ENCODE results near the gene KRT79.

Gene KRT79

DNA sequence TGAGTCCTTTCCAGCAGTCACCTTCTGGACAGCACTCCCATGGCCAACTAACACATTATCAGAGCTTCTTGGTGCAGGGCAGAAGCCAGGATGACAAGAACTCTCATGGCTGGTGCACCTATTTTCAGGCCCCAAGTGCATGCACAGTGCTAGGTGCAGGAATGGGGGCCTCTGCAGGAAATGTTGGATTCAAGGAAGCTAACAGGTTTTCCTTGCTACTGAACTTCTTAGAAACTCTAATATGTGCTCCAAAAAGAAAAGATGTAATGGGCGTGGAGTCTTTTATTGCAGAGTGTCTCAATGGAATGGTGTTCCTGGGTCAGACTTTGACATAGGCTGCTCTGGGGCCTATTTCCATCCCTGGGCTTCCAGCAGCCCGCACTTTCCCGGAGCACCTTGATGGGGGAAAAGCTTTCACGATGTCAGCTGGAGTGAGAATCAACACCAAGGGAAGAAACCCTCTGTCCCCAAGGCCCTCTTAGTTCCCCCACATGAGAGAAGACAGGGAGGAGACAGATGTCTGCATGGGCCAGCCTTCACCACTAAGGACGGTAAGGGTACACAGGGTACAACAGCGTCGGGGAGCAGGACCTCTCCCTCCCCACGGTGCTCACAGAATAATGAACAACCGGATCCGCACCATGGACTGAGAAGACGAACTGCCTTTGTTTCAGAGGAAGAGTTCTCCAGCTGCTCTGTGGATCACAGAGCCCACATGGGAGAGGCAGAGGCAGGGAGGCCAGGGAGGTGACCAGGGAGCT, 45.1 kb downstream of the KRT79 start:
- Histone ChIP-seq H3K27me3 (ENCODE audit: control insufficient read depth, insufficient read depth, low read length, poor library complexity, severe bottlenecking) (no peaks in the 10 kb centered on the region), H3K9me3 (ENCODE audit: control insufficient read depth, low read length) (no peaks in the 10 kb centered on the region), H3K27ac (ENCODE audit: insufficient read depth, low read depth, low read length, poor library complexity, severe bottlenecking) (no peak overlapping the region), H3K4me3 (ENCODE audit: insufficient read depth, low read depth, low read length) (no peak overlapping the region), H3K36me3 (ENCODE audit: control insufficient read depth, insufficient read depth, low read length) (no peaks in the 10 kb centered on the region), H3K4me1 (ENCODE audit: control insufficient read depth, insufficient read depth, low read length) (no peaks in the 10 kb centered on the region)
- WGBS, 2 experiments: 94% methylated on average over 11 of the region's 11 CpGs

DNA sequence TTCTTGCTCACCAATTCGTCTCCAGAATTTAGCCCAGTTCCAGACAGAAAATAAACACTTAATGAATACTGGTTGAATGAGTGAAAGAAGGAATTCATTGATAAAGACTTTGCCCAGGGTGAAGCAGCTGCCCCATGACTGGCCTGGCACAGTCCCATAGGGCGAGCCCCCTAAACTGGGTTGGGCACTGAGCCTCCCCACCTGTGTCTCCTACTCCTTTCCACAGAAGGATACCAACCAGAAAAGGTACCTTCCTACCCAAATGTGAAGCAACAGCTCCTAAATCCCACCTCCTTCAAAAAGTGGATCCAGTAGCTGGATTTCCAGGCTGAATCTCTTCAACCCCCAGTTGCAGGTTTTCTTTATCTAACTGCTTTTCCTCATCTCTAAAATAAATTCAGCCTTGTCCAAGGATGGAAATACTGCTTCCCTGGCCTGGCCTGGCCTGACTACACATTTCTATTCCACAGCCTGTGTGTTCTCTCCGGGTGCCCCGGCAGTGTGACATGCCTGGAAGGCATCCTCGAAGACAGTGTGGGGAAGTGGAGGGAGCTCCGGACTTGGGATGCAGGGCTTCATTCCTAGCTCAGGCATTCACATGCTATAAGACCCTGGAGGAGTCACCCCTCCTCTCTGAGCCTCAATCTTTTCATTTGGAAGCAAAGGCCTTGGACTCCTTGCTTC, 45.8 kb downstream of the KRT79 start:
- Histone ChIP-seq H3K9me3 (ENCODE audit: control insufficient read depth, low read length) (no peaks in the 10 kb centered on the region), H3K27me3 (ENCODE audit: control insufficient read depth, insufficient read depth, low read length, poor library complexity, severe bottlenecking) (no peaks in the 10 kb centered on the region), H3K4me1 (ENCODE audit: control insufficient read depth, insufficient read depth, low read length) (no peaks in the 10 kb centered on the region), H3K36me3 (ENCODE audit: control insufficient read depth, insufficient read depth, low read length) (no peaks in the 10 kb centered on the region), H3K4me3 (ENCODE audit: insufficient read depth, low read depth, low read length) (no peak overlapping the region), H3K27ac (ENCODE audit: insufficient read depth, low read depth, low read length, poor library complexity, severe bottlenecking) (no peak overlapping the region)
- WGBS, 2 experiments: 82 to 91% methylated on average over 5 of the region's 6 CpGs

DNA sequence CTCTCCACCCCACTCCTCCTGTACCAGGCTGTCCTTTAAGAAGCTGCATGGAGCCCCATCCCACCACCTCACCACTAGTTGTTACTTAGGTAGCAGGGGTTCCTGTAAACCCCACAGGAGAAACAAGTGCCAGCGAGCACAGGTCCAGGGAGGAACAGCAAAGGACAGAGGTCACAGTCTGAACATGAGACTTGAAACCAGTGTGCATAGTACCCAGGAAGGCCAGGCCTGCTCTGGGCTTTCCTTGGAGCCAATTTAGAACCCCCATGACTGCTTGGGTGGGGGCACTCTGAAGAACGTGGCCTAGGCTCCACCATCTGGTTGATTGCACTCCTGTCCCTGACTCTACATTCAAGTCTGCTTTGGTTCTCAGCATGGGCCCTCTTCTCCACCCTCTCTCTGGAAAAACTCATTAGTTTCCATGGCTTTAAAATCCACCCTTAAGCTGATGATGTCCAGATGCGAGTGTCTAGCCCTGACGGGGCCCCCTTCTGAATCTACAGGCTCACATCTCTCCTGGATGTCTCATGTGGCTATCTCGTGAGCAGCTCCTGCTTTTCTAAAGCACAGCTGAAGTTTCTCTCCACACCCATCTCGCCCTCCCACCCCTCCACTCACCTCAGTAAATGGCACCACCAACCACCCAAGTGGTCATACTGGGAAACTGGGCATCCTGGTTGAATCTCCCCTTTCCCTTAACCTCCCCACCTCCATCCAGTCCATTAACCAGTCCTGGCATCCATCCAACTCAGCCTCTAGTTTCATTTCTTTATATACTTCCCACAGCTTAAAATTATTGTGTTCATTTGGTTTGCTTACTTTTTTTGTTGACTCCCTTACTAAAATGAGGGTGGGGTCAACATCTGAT, 46.6 kb downstream of the KRT79 start:
- 87% methylated on average over 6 of the region's 6 CpGs for WGBS, 2 experiments
- H3K27ac ChIP-seq (ENCODE audit: insufficient read depth, low read depth, low read length, poor library complexity, severe bottlenecking): no peak overlapping the region
- no peaks in the 10 kb centered on the region for H3K27me3 ChIP-seq (ENCODE audit: control insufficient read depth, insufficient read depth, low read length, poor library complexity, severe bottlenecking)
- no peaks in the 10 kb centered on the region for H3K36me3 ChIP-seq (ENCODE audit: control insufficient read depth, insufficient read depth, low read length)
- H3K9me3 ChIP-seq (ENCODE audit: control insufficient read depth, low read length): no peaks in the 10 kb centered on the region
- H3K4me1 ChIP-seq (ENCODE audit: control insufficient read depth, insufficient read depth, low read length): no peaks in the 10 kb centered on the region
- no peak overlapping the region for H3K4me3 ChIP-seq (ENCODE audit: insufficient read depth, low read depth, low read length)

DNA sequence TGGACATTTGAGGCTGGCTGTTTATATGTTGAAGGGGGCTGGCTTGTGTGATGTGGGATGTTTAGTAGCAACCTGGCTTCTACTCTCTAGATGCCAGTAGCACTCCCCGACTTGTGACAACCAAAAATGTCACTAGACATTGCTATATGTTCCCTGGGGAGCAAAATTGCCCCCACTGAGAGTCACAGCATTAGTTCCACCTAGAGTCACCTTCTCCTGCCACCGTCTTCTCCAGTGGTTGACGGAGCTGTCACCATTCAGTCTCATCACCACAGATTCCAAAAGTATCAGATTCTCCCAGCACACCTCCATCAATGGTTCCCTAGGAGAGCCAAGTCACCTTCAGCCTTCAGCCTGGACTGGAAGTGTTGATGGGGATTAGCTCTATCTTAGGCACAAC, 49.2 kb downstream of the KRT79 start:
- H3K27me3 ChIP-seq (ENCODE audit: control insufficient read depth, insufficient read depth, low read length, poor library complexity, severe bottlenecking): peaks cover 2% of the 10 kb centered on the region
- no peaks in the 10 kb centered on the region for H3K4me1 ChIP-seq (ENCODE audit: control insufficient read depth, insufficient read depth, low read length)
- WGBS, 2 experiments: 87 to 90% methylated on average over 3 of the region's 3 CpGs
- no peak overlapping the region for H3K4me3 ChIP-seq (ENCODE audit: insufficient read depth, low read depth, low read length)
- H3K36me3 ChIP-seq (ENCODE audit: control insufficient read depth, insufficient read depth, low read length): no peaks in the 10 kb centered on the region
- H3K9me3 ChIP-seq (ENCODE audit: control insufficient read depth, low read length): no peaks in the 10 kb centered on the region
- H3K27ac ChIP-seq (ENCODE audit: insufficient read depth, low read depth, low read length, poor library complexity, severe bottlenecking): no peak overlapping the region

DNA sequence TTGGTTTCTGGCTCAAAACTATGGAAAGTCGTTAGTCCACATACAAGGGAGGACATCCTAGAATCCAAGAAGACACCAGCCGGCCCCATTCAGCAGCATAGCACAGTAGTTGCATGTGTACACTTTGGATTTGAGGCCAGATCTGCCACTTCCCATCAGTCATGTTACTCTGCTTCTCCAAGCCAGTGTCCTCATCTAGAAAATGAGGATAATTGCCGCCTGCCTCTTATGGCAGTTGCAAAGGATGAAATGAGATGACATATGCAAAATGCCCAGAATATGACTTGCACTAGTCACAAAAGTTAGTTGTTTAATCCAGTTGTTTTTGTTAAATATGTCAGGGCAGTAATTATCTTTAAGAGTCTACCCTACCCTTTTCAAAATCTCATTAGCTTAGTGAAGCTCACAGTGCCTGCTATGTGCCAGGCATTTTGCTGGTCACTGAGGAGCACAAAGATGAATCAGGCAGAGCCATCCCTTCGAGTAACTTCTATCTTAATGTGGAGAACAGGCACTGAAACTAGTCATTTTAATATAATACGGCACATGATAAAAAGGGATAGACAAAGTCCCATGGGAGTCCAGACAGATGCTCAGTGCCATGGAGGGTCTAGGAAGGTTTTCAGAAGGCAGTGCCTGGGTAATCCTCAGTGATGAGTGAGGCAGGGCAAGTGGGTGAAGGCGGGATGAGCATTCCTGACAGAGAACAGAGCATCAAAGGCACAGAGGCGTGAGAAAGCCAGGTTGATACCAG, 50.4 kb downstream of the KRT79 start:
- peaks cover 3% of the 10 kb centered on the region for H3K27me3 ChIP-seq (ENCODE audit: control insufficient read depth, insufficient read depth, low read length, poor library complexity, severe bottlenecking)
- H3K4me3 ChIP-seq (ENCODE audit: insufficient read depth, low read depth, low read length): no peak overlapping the region
- H3K9me3 ChIP-seq (ENCODE audit: control insufficient read depth, low read length): no peaks in the 10 kb centered on the region
- 90 to 92% methylated on average over 7 of the region's 7 CpGs for WGBS, 2 experiments
- no peaks in the 10 kb centered on the region for H3K36me3 ChIP-seq (ENCODE audit: control insufficient read depth, insufficient read depth, low read length)
- H3K27ac ChIP-seq (ENCODE audit: insufficient read depth, low read depth, low read length, poor library complexity, severe bottlenecking): no peak overlapping the region
- H3K4me1 ChIP-seq (ENCODE audit: control insufficient read depth, insufficient read depth, low read length): no peaks in the 10 kb centered on the region

DNA sequence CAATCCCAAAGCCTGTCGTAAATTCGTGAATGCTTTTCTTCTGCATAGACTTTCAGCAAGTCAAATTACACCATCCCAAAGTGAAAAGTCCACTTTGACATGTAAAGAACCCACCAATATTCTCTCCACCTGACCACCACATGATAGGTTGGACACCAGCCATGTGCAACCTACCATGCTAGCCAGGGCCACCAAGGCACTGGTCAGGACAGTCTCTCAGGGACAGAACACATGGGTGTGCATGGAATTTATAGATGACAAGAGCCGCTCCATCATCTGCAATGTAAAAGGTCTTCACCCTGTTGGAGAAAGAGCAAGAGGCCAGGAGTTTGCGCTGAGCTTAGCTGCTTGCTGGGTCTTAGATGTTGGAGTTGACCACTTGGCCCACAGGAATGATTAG, 51.6 kb downstream of the KRT79 start:
- no peak overlapping the region for H3K27ac ChIP-seq (ENCODE audit: insufficient read depth, low read depth, low read length, poor library complexity, severe bottlenecking)
- no peaks in the 10 kb centered on the region for H3K9me3 ChIP-seq (ENCODE audit: control insufficient read depth, low read length)
- no peaks in the 10 kb centered on the region for H3K4me1 ChIP-seq (ENCODE audit: control insufficient read depth, insufficient read depth, low read length)
- H3K27me3 ChIP-seq (ENCODE audit: control insufficient read depth, insufficient read depth, low read length, poor library complexity, severe bottlenecking): peaks cover 3% of the 10 kb centered on the region
- WGBS, 2 experiments: 93 to 94% methylated on average over 4 of the region's 4 CpGs
- H3K36me3 ChIP-seq (ENCODE audit: control insufficient read depth, insufficient read depth, low read length): no peaks in the 10 kb centered on the region
- no peak overlapping the region for H3K4me3 ChIP-seq (ENCODE audit: insufficient read depth, low read depth, low read length)

DNA sequence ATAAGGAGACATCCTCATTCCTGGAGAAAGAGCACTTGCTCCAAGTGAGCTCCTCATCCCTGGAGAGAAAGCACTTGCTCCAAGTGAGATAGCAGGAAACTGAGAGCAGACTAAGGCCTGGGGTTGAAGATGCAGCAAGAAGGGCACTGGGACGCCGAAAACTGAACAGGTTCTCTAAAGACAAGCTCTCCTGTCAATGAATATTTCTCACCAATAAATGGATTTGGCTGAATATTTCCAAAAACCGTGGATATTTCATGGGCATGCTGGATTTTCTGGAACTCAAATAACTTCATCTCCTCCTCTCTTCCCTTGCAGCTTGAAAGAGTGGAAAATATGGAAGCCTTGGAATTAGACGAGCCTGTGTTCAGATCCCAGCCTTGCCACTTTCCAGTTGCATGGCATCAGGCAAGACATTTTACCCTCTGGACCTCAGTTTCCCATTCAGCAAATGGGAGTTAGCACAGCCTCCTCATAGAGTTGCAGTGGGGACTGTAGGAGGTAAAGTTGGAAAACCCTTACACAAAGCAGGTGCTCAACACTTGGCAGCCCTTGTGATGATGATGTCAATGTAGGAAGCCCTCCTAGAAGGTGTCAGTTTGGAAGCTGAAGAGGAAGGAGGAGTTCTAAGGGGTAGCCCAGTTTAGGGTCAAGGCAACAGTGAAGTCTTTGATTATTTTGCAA, 52.6 kb downstream of the KRT79 start:
- Histone ChIP-seq H3K27ac (ENCODE audit: insufficient read depth, low read depth, low read length, poor library complexity, severe bottlenecking) (no peak overlapping the region), H3K9me3 (ENCODE audit: control insufficient read depth, low read length) (no peaks in the 10 kb centered on the region), H3K27me3 (ENCODE audit: control insufficient read depth, insufficient read depth, low read length, poor library complexity, severe bottlenecking) (peaks cover 3% of the 10 kb centered on the region), H3K36me3 (ENCODE audit: control insufficient read depth, insufficient read depth, low read length) (no peaks in the 10 kb centered on the region), H3K4me1 (ENCODE audit: control insufficient read depth, insufficient read depth, low read length) (no peaks in the 10 kb centered on the region), H3K4me3 (ENCODE audit: insufficient read depth, low read depth, low read length) (no peak overlapping the region)
- WGBS, 2 experiments: 90 to 91% methylated on average over 4 of the region's 4 CpGs

DNA sequence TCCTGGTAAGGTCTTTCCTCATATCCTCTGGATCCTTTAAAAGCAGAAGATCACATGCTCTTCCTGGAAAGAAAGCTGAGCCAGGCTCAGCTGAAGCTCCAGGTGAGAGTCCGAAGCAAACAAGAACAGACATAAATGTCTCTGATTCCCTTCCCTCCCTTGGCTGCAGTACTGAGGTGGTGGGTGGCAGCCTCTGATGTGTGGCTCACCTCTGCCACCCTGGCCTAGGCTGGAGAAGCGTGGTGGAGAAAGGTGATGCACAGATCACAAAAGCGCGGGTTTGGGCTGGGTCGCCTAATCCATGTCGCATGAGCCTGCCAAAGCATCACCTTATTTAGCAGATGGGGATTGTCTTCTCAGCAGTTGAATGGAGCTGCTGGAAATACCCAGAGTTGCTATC, 54.2 kb downstream of the KRT79 start:
- H3K27ac ChIP-seq (ENCODE audit: insufficient read depth, low read depth, low read length, poor library complexity, severe bottlenecking): no peak overlapping the region
- no peaks in the 10 kb centered on the region for H3K9me3 ChIP-seq (ENCODE audit: control insufficient read depth, low read length)
- H3K4me3 ChIP-seq (ENCODE audit: insufficient read depth, low read depth, low read length): no peak overlapping the region
- 93 to 94% methylated on average over 6 of the region's 6 CpGs for WGBS, 2 experiments
- H3K27me3 ChIP-seq (ENCODE audit: control insufficient read depth, insufficient read depth, low read length, poor library complexity, severe bottlenecking): peaks cover 3% of the 10 kb centered on the region
- no peaks in the 10 kb centered on the region for H3K4me1 ChIP-seq (ENCODE audit: control insufficient read depth, insufficient read depth, low read length)
- H3K36me3 ChIP-seq (ENCODE audit: control insufficient read depth, insufficient read depth, low read length): no peaks in the 10 kb centered on the region

DNA sequence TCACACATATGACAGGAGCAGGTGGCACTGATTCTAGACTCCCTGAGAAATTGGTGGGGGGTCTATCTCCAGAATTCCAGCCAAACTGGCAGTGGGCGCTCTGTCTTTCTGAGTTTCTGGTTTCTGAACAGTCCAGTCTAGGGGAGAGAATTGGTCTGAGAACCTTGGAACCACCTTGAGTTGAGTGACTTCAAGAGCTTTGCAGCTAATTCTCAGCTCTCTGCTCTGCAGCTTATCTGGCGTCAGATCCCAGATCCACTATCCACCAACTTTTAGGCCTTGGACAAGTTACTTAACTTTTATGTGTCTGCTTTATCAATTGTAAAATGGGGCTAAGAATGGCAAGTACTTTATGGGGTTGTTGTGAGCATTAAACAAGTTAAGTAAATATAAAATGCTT, 55.3 kb downstream of the KRT79 start:
- peaks cover 3% of the 10 kb centered on the region for H3K27me3 ChIP-seq (ENCODE audit: control insufficient read depth, insufficient read depth, low read length, poor library complexity, severe bottlenecking)

More for the DNA sequence above, 55.3 kb downstream of the KRT79 start:
- H3K4me3 ChIP-seq (ENCODE audit: insufficient read depth, low read depth, low read length): no peak overlapping the region
- no peaks in the 10 kb centered on the region for H3K36me3 ChIP-seq (ENCODE audit: control insufficient read depth, insufficient read depth, low read length)
- no peaks in the 10 kb centered on the region for H3K4me1 ChIP-seq (ENCODE audit: control insufficient read depth, insufficient read depth, low read length)
- no peak overlapping the region for H3K27ac ChIP-seq (ENCODE audit: insufficient read depth, low read depth, low read length, poor library complexity, severe bottlenecking)
- no peaks in the 10 kb centered on the region for H3K9me3 ChIP-seq (ENCODE audit: control insufficient read depth, low read length)
- 95% methylated on average over 2 of the region's 2 CpGs for WGBS, 2 experiments
